OCI-LY3 (cell line): ENCODE data around the gene ADIRF.

ENCODE experiments used
- CTCF ChIP-seq: fragments of 200-600, 300-600 bp; sonication (generic); IDR thresholded peaks from 2 replicates; pipeline ENCODE4 v1.5.1; 2014; ENCODE audit warnings: antibody characterized with exemption, low read length, low read depth
- EZH2phosphoT487 ChIP-seq: fragments of 200-600 bp; shearing (Covaris generic); IDR thresholded peaks from 2 replicates; pipeline ENCODE4 v1.6.1; 2018; ENCODE audit warnings: antibody characterized with exemption, mixed run types, low read depth

GRCh38 chr10:86950349-86950748, 17.9 kb upstream of the ADIRF start:
- TF ChIP-seq CTCF (no peak), EZH2phosphoT487 (no peak)
